ENCODE results near the gene STX7. TPM values are rescaled to one million over a fixed set of nuclear protein-coding genes. Genes with fewer than 3 reads are reported as not detected.
"Not testable (repeated sequence)": the region's sequence is repeated elsewhere in the genome, so short reads cannot be mapped to it uniquely, and the experiment has no call there.

Gene STX7, protein sequence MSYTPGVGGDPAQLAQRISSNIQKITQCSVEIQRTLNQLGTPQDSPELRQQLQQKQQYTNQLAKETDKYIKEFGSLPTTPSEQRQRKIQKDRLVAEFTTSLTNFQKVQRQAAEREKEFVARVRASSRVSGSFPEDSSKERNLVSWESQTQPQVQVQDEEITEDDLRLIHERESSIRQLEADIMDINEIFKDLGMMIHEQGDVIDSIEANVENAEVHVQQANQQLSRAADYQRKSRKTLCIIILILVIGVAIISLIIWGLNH
- 10 to 100 TPM; 20.2 to 24.3 TPM for total RNA-seq

DNA sequence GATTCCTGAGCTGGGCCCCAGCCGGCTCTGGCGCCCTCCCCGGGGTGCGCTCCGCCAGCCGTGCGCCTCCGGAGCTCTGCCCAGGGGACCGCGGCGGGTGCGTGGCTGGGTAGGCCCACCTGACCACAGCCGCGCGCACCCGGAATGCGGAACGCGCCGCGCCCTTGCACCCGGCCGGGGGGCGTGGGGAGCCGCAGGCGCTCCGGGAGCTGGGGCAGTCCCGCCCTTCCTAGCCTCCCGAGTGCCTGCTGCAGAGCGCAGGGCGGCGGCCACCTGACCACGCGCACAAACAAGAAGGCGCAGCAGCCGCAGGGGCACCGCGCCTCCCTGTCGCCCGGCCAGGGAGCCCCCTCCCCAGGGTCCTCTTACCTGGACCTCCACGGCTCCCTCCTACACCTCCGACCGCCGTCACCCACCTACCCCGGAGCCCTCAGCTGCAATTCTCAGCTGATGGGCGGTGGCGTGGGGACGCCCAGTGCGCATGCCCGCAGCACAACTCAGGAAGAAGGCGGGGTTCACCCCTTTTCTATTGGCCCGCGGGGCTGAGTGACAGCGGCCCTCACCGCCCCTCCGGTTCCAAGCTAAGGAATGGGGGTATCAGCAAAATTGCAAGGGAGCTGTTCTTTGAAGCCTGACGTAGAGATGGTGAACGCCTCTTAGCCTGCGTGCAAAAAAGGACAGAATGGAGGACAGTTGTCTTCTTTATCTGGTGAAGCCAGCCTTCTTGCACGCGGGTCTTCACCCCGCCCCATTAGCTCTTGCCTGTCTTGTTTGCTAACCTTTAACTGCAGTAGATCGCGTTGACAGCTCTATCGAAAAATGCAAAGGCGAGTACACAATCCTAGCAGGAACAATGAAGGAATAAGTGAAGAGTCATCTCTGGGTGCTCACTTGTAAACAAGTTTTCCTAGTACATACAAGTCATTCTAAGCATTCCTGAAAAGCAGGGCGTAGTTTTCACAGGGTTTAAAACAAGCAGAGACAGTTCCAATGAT lies at the start of gene STX7:
TSS of gene STX7 (minus strand) at position 479 of the 995 bp plus-strand sequence. CDS start 9,586 bp downstream, outside the sequence.
- ChIA-PET CTCF (interaction anchor here (0.6 to 1.4 kb wide), 4 partner anchors 21 to 1497 kb away, joined by 3 to 5 read pairs (median 4); no protein-coding TSS in a partner anchor), POLR2A (interaction anchor here (0.6 kb wide), 1 partner anchor 135 kb away, joined by 3 read pairs; no protein-coding TSS in a partner anchor)
- DNase-seq, result peak; percentile 88
- Mint-ChIP-seq H3K27me3 (peaks cover 23% of the 10 kb centered on the region), H3K4me3 (peak within 1 kb of the TSS; percentile 94), H3K9me3 (no peaks in the 10 kb centered on the region), H3K27ac (peak within 1 kb of the TSS; percentile 96), H3K36me3 (ENCODE audit: low read depth) (peaks cover 4% of the 10 kb centered on the region), H3K4me1 (peaks cover 26% of the 10 kb centered on the region)

- H3K27ac Mint-ChIP-seq; POLR2A ChIA-PET; H3K4me3 Mint-ChIP-seq; H3K9me3 Mint-ChIP-seq; CTCF ChIA-PET; DNase-seq; H3K4me1 Mint-ChIP-seq; H3K36me3 Mint-ChIP-seq (ENCODE audit: low read depth): not testable (repeated sequence)
- H3K27me3 Mint-ChIP-seq, result peaks cover 17% of the 10 kb centered on the region
Observed at GRCh38 chr6:132560087-132560486, 47.2 kb upstream of the STX7 start.

- CTCF ChIA-PET, result interaction anchor here (0.5 kb wide), 1 partner anchor 343 kb away, joined by 6 read pairs; no protein-coding TSS in a partner anchor
Observed at GRCh38 chr6:132552372-132552771, 39.5 kb upstream of the STX7 start, which contains the start of gene TAAR8. TSS of gene TAAR8 (plus strand) at chr6:132552672. CDS start at chr6:132552693, 21 bp downstream.

GRCh38 chr6:132551214-132551613 lies 38.3 kb upstream of the STX7 start:
- Mint-ChIP-seq H3K27me3 (peaks cover 21% of the 10 kb centered on the region), H3K4me1 (no peaks in the 10 kb centered on the region), H3K27ac (no peak overlapping the region), H3K9me3 (no peaks in the 10 kb centered on the region), H3K36me3 (ENCODE audit: low read depth) (no peaks in the 10 kb centered on the region), H3K4me3 (no peak overlapping the region)
- ChIA-PET POLR2A (no interaction called here), CTCF (no interaction called here)
- DNase-seq, result no peak

More at GRCh38 chr6:132552372-132552771, 39.5 kb upstream of the STX7 start, which contains the start of gene TAAR8:
- Mint-ChIP-seq H3K4me3 (no peak within 1 kb of the TSS), H3K4me1 (no peaks in the 10 kb centered on the region), H3K36me3 (ENCODE audit: low read depth) (no peaks in the 10 kb centered on the region), H3K9me3 (no peaks in the 10 kb centered on the region), H3K27ac (no peak within 1 kb of the TSS), H3K27me3 (peaks cover 29% of the 10 kb centered on the region)
- no peak for DNase-seq
- POLR2A ChIA-PET, result no interaction called here

DNA sequence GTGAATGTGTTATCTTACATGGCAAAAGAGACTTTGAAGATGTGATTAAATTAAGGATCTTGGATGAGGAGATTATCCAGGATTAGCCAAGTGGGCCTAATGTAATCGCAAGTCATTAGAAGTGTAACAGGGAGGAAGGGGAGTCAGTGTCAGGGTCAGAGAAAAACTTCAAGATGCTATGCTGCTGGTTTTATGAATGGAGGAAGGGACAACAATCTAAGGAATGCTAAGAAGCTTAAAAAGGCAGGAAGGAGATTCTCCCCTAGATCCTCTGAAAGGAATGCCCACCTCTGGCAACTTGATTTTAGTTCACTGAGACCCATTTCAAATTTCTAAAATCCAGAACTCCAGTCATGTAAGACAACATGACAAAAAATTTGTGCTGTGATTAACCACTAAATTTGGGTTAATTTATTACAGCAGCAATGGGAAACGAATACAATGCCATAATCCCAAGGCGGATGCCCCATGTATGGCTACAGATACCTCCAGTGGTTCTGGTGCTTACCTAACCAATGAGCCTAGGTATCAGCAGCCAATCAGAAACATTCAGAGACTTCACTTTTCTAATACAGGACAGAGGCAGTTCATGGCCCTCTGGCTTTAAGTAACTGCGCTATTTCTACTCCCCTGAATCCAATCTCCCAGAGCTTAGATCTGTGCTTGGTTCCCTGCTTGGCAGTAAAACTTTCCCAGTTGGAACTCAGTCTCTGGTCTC lies 36.0 kb upstream of the STX7 start:
- no peaks in the 10 kb centered on the region for H3K4me1 Mint-ChIP-seq

GRCh38 chr6:132544826-132545225 lies 31.9 kb upstream of the STX7 start:
- no peaks in the 10 kb centered on the region for H3K36me3 Mint-ChIP-seq (ENCODE audit: low read depth)
- H3K27me3 Mint-ChIP-seq, result peaks cover 27% of the 10 kb centered on the region
- no peaks in the 10 kb centered on the region for H3K4me1 Mint-ChIP-seq
- no peak overlapping the region for H3K27ac Mint-ChIP-seq
- POLR2A ChIA-PET, result no interaction called here
- CTCF ChIA-PET, result interaction anchor here (0.6 kb wide), 1 partner anchor 28 kb away, joined by 3 read pairs; no protein-coding TSS in a partner anchor
- no peaks in the 10 kb centered on the region for H3K9me3 Mint-ChIP-seq
- H3K4me3 Mint-ChIP-seq, result no peak overlapping the region
- no peak for DNase-seq

More for the DNA sequence above, 36.0 kb upstream of the STX7 start:
- H3K36me3 Mint-ChIP-seq (ENCODE audit: low read depth), result no peaks in the 10 kb centered on the region
- no peak overlapping the region for H3K4me3 Mint-ChIP-seq
- peaks cover 15% of the 10 kb centered on the region for H3K27me3 Mint-ChIP-seq
- no peaks in the 10 kb centered on the region for H3K9me3 Mint-ChIP-seq
- no peak for DNase-seq
- ChIA-PET POLR2A (no interaction called here), CTCF (no interaction called here)
- no peak overlapping the region for H3K27ac Mint-ChIP-seq

DNA sequence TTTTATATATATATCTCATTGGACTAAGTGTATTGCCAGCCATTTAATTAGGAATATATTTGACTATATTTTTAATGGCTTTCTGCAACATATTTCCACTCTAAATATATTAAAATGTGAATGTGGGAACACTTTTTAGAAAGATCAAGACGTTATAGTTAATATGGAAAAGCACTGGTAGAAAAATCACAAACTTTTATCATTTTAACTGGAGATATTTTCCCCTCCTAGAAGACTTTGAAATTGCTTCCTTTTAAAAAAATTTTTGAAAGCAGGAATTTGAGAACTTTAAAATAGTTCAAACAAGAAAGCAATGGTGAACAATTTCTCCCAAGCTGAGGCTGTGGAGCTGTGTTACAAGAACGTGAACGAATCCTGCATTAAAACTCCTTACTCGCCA lies 25.1 kb upstream of the STX7 start, which contains the start of gene TAAR9:
TSS of gene TAAR9 (plus strand) at position 301 of the 400 bp plus-strand sequence. CDS start at position 314, 13 bp downstream.
- Mint-ChIP-seq H3K4me1 (no peaks in the 10 kb centered on the region), H3K9me3 (no peaks in the 10 kb centered on the region), H3K27me3 (peaks cover 38% of the 10 kb centered on the region), H3K4me3 (no peak within 1 kb of the TSS), H3K36me3 (ENCODE audit: low read depth) (no peaks in the 10 kb centered on the region), H3K27ac (no peak within 1 kb of the TSS)
- ChIA-PET POLR2A (no interaction called here), CTCF (no interaction called here)
- DNase-seq, result no peak

- no peak overlapping the region for H3K27ac Mint-ChIP-seq
- H3K4me1 Mint-ChIP-seq, result no peaks in the 10 kb centered on the region
- CTCF ChIA-PET, result no interaction called here
- peaks cover 38% of the 10 kb centered on the region for H3K27me3 Mint-ChIP-seq
- H3K9me3 Mint-ChIP-seq, result no peaks in the 10 kb centered on the region
- POLR2A ChIA-PET, result no interaction called here
- DNase-seq, result no peak
- H3K36me3 Mint-ChIP-seq (ENCODE audit: low read depth), result no peaks in the 10 kb centered on the region
- H3K4me3 Mint-ChIP-seq, result no peak overlapping the region
Observed at GRCh38 chr6:132537145-132537544, 24.2 kb upstream of the STX7 start.

DNA sequence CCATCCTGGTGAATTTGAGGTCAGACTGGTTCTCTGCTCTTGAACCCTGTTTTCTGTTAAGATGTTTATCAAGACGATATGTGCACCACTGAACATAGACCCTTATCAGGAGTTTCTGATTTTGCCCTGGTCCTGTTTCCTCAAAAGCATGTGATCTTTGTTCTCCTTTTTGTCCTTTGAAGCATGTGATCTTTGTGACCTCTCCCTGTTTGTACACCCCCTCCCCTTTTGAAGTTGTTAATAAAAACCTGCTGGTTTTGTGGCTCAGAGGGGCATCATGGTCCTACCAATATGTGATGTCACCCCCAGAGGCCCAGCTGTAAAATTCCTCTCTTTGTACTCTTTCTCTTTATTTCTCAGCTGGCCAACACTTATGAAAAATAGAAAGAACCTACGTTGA lies 21.6 kb upstream of the STX7 start:
- H3K36me3 Mint-ChIP-seq (ENCODE audit: low read depth); H3K4me1 Mint-ChIP-seq; H3K9me3 Mint-ChIP-seq; H3K27ac Mint-ChIP-seq; H3K4me3 Mint-ChIP-seq; DNase-seq; POLR2A ChIA-PET: not testable (repeated sequence)
- CTCF ChIA-PET, result interaction anchor here (0.6 to 0.9 kb wide), 2 partner anchors 22 to 34 kb away, joined by 3 read pairs; partner anchors contain the start of gene STX7
- peaks cover 31% of the 10 kb centered on the region for H3K27me3 Mint-ChIP-seq

DNA sequence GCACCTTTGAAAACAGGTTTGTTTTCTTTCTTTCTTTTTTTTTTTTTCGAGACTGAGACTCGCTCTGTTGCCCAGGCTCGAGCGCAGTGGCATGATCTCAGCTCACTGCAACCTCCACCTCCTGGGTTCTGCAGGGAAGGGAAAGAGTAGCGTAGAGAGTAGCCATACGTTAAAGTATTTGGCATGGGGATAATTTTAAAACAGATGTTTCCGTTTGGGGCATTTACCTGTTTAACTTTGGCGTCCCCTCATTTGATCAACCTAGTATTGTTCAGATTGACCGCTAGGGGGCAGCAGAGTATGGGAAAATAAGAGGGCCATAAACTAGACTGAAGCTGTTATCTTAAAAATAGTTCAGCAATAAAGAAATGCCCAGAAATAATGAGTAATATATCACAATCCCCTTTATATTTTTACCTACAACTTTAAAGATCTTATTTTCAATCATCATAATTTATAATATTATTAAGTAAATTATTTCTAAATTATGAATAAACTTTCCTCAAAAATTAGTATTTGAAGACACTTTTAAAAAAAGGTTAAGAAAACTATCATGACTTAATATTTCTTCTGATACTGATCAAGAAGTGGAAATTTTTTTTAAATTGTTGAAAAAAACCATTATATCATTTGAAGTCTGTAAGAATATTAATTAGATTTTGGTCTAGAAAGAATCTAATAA lies 17.5 kb upstream of the STX7 start:
- DNase-seq, result peak; percentile 83
- Mint-ChIP-seq H3K4me3 (no peak overlapping the region), H3K27me3 (peaks cover 17% of the 10 kb centered on the region), H3K27ac (no peak overlapping the region), H3K36me3 (ENCODE audit: low read depth) (no peaks in the 10 kb centered on the region), H3K4me1 (peaks cover 2% of the 10 kb centered on the region), H3K9me3 (no peaks in the 10 kb centered on the region)
- ChIA-PET POLR2A (no interaction called here), CTCF (interaction anchor here (0.6 to 0.7 kb wide), 2 partner anchors 16 to 256 kb away, joined by 3 read pairs; no protein-coding TSS in a partner anchor)

- peaks cover 22% of the 10 kb centered on the region for H3K27me3 Mint-ChIP-seq
- H3K27ac Mint-ChIP-seq, result no peak overlapping the region
- H3K9me3 Mint-ChIP-seq, result no peaks in the 10 kb centered on the region
- no peaks in the 10 kb centered on the region for H3K36me3 Mint-ChIP-seq (ENCODE audit: low read depth)
- ChIA-PET POLR2A (no interaction called here), CTCF (interaction anchor here (1.0 to 1.7 kb wide), 3 partner anchors 10 to 248 kb away, joined by 3 to 4 read pairs (median 3); no protein-coding TSS in a partner anchor)
- H3K4me3 Mint-ChIP-seq, result no peak overlapping the region
- DNase-seq, result no peak
- peaks cover 2% of the 10 kb centered on the region for H3K4me1 Mint-ChIP-seq
Observed at GRCh38 chr6:132527791-132528190, 14.9 kb upstream of the STX7 start.

- H3K27ac Mint-ChIP-seq, result no peak overlapping the region
- DNase-seq, result no peak
- ChIA-PET POLR2A (no interaction called here), CTCF (interaction anchor here (1.5 to 1.7 kb wide), 2 partner anchors 9 to 246 kb away, joined by 3 to 4 read pairs; no protein-coding TSS in a partner anchor)
- H3K36me3 Mint-ChIP-seq (ENCODE audit: low read depth), result no peaks in the 10 kb centered on the region
- H3K4me3 Mint-ChIP-seq, result no peak overlapping the region
- H3K27me3 Mint-ChIP-seq, result peaks cover 32% of the 10 kb centered on the region
- H3K9me3 Mint-ChIP-seq, result no peaks in the 10 kb centered on the region
- H3K4me1 Mint-ChIP-seq, result peaks cover 2% of the 10 kb centered on the region
Observed at GRCh38 chr6:132526461-132526860, 13.5 kb upstream of the STX7 start.
